ENCODE results near the gene NOL9. TPM values are rescaled to one million over a fixed set of nuclear protein-coding genes. Genes with fewer than 3 reads are reported as not detected.
A peak's percentile ranks its signal among the peaks of the same experiment; 100 is the strongest.

Gene NOL9
- total RNA-seq, 4 donors from 2014 or later: 19.4 to 33.6 (median 27.5) TPM

DNA sequence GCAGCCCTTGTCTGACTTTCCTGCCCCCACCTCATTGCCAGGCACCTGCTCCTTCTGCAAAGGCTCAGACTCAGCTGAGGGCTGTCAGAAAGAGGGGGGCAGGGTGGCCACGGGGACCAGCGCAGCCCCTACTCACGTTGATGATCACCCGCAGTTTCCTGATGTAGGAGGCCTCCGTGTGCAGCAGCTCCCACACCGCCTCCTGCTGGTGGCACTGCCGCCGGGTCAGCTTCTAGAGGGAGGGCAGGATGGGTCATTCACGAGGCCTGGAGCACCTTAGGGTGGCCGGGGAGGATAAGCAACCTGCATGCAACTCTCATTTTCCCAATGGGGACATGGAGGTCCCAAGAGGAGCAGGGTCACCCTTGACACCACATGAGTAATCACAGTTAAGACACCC is 81.9 kb downstream of the NOL9 start:
- Histone ChIP-seq H3K27me3 (no peaks in the 10 kb centered on the region), H3K9me3 (no peaks in the 10 kb centered on the region), H3K36me3 (peaks cover 55% of the 10 kb centered on the region), H3K4me3 (no peak overlapping the region), H3K4me1 (peaks cover 35% of the 10 kb centered on the region), H3K27ac (peak overlapping the region; percentile 57)
- no peak for DNase-seq (ENCODE audit: low spot score in 2 of 2)
- TF ChIP-seq, protein P1, sequence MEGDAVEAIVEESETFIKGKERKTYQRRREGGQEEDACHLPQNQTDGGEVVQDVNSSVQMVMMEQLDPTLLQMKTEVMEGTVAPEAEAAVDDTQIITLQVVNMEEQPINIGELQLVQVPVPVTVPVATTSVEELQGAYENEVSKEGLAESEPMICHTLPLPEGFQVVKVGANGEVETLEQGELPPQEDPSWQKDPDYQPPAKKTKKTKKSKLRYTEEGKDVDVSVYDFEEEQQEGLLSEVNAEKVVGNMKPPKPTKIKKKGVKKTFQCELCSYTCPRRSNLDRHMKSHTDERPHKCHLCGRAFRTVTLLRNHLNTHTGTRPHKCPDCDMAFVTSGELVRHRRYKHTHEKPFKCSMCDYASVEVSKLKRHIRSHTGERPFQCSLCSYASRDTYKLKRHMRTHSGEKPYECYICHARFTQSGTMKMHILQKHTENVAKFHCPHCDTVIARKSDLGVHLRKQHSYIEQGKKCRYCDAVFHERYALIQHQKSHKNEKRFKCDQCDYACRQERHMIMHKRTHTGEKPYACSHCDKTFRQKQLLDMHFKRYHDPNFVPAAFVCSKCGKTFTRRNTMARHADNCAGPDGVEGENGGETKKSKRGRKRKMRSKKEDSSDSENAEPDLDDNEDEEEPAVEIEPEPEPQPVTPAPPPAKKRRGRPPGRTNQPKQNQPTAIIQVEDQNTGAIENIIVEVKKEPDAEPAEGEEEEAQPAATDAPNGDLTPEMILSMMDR (IDR thresholded peaks at IDR 0.05): peak in 1 of 2 donors; percentile 16
- no peak for TF ChIP-seq EP300 (IDR thresholded peaks at IDR 0.05)
- WGBS: 56% methylated on average over 10 of the region's 10 CpGs

DNA sequence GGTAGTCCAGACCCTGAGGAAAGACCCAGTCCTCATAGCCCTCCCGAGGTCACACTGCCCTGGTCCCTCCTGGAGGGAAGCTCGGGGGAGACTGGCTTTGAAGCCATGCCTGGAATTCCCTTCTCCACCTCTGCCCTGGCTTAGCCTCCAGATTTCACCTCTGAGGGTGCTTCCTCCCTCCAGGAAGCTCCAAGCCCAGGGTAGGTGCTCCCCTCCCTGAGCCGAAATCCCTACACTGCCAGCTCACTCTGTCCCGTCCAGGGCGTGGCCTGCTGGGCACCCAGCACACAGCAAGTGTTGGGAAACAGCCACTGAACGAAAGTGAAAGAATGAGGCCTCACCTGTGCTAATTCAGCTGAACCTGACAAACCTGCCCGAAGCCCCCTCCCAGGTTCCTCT is 82.3 kb downstream of the NOL9 start:
- 60% methylated on average over 7 of the region's 7 CpGs for WGBS
- Histone ChIP-seq H3K36me3 (peaks cover 53% of the 10 kb centered on the region), H3K9me3 (no peaks in the 10 kb centered on the region), H3K27ac (peak overlapping the region; percentile 71), H3K27me3 (no peaks in the 10 kb centered on the region), H3K4me1 (peaks cover 35% of the 10 kb centered on the region), H3K4me3 (no peak overlapping the region)
- DNase-seq (ENCODE audit: low spot score in 2 of 2): no peak
- TF ChIP-seq, protein P1 (IDR thresholded peaks at IDR 0.05): no peak
- no peak for TF ChIP-seq POLR2AphosphoS5 (IDR thresholded peaks at IDR 0.05)
- no peak for TF ChIP-seq POLR2A (IDR thresholded peaks at IDR 0.05)
- no peak for TF ChIP-seq EP300 (IDR thresholded peaks at IDR 0.05)

Other genes with a start within 250 kb of the NOL9 start
- gene ACOT7, start 160.7 kb downstream of the NOL9 start, total RNA-seq: 10 to 100 TPM in 3 of 4 donors, 1 to 10 TPM in 1; 8.4 to 40.5 (median 26.7) TPM
- 10 to 100 TPM; 18.2 to 36.4 (median 24.9) TPM for gene HES2, start 134.6 kb downstream of the NOL9 start, total RNA-seq
- 10 to 100 TPM; 37.6 to 54.4 (median 48.8) TPM for gene ESPN, start 129.7 kb downstream of the NOL9 start, total RNA-seq
- gene TNFRSF25, start 88.3 kb downstream of the NOL9 start, total RNA-seq: 100 to 1,000 TPM in 2 of 4 donors, 10 to 100 TPM in 2; 66.8 to 411 (median 99.5) TPM
- 100 to 1,000 TPM in 2 of 4 donors, 10 to 100 TPM in 2; 76.3 to 347 (median 107) TPM for gene PLEKHG5, start 62.8 kb downstream of the NOL9 start, total RNA-seq
- gene TAS1R1, start 794 bp upstream of the NOL9 start, total RNA-seq: under 1 TPM in 2 of 4 donors, not detected in 2; 0.40 to 0.45 TPM
- gene ZBTB48, start 25.5 kb upstream of the NOL9 start, total RNA-seq: 10 to 100 TPM; 17.8 to 26.7 (median 21.6) TPM
- gene KLHL21, start 48.4 kb upstream of the NOL9 start, total RNA-seq: 100 to 1,000 TPM; 105 to 125 (median 118) TPM
- 10 to 100 TPM; 12.6 to 21.7 (median 17.0) TPM for gene PHF13, start 59.2 kb upstream of the NOL9 start, total RNA-seq
- gene THAP3, start 70.4 kb upstream of the NOL9 start, total RNA-seq: 10 to 100 TPM; 13.2 to 31.8 (median 24.8) TPM
- 10 to 100 TPM; 22.9 to 53.0 (median 31.4) TPM for gene DNAJC11, start 147.3 kb upstream of the NOL9 start, total RNA-seq
- gene CAMTA1, start 230.9 kb upstream of the NOL9 start, total RNA-seq: 10 to 100 TPM; 40.4 to 54.1 (median 46.6) TPM